ENCODE data around the gene SUB1.
"Not testable (repeated sequence)": the region's sequence is repeated elsewhere in the genome, so short reads cannot be mapped to it uniquely, and the experiment has no call there.

Gene SUB1

DNA sequence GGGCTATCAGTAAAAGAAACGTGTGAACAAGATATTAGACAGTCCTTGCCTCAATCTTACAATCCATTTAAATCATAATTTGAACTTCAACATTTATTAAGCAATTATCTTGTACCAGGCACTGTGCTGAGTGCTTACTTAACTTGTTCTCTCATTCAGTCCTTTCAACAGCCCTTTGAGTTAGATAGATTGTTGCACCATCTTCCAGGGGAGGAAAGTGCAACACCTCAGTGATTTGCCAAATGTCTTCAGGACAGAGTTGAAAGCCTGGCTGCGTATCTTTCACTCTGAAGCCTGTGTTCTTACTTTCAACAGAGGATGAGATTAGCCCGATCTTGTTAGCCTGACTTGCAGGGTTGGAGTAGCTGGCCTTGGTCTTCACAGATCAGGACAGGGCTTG is 34.2 kb upstream of the SUB1 start:
- Histone ChIP-seq H3K9me3 (ENCODE audit: control insufficient read depth in 2 of 2, low read length in 2 of 2) (peaks cover 0 to 2% of the 10 kb centered on the region in 2 donors), H3K9ac (ENCODE audit: low read depth in 1 of 2, low read length in 2 of 2) (no peak overlapping the region), H3K27ac (ENCODE audit: low read depth in 2 of 2, low read length in 2 of 2) (no peak overlapping the region), H3K4me3 (ENCODE audit: low read length in 2 of 2) (no peak overlapping the region), H3K27me3 (ENCODE audit: control insufficient read depth in 2 of 2, insufficient read depth in 2 of 2, low read length in 2 of 2) (no peaks in the 10 kb centered on the region), H3K4me1 (ENCODE audit: control insufficient read depth in 2 of 2, insufficient read depth in 2 of 2, low read length in 2 of 2) (no peaks in the 10 kb centered on the region), H3K36me3 (ENCODE audit: control insufficient read depth in 2 of 2, insufficient read depth in 2 of 2, low read length in 2 of 2) (no peaks in the 10 kb centered on the region)

DNA sequence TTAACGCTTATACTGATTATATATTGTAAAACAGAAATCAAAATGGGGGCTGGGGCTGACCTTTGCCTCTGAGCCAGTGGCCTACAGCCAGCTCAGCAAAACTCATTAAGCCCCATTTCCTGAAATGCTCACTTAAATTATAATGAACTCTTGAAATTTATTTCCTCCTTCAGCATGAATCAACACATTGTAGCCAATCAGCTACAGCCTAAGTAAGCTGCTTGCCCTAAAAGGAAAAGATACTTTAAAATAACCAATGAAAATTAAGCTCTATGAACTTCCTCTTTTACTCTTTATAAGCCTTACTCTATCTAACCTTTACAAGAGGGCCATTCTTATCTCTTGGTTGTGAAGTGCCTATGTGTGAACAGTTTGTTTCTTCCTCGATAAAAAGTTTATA is 33.5 kb upstream of the SUB1 start:
- H3K4me3 ChIP-seq (ENCODE audit: low read length in 2 of 2): no peak overlapping the region
- H3K27me3 ChIP-seq (ENCODE audit: control insufficient read depth in 2 of 2, insufficient read depth in 2 of 2, low read length in 2 of 2): no peaks in the 10 kb centered on the region
- no peaks in the 10 kb centered on the region for H3K36me3 ChIP-seq (ENCODE audit: control insufficient read depth in 2 of 2, insufficient read depth in 2 of 2, low read length in 2 of 2)
- H3K4me1 ChIP-seq (ENCODE audit: control insufficient read depth in 2 of 2, insufficient read depth in 2 of 2, low read length in 2 of 2): no peaks in the 10 kb centered on the region
- no peak overlapping the region for H3K27ac ChIP-seq (ENCODE audit: low read depth in 2 of 2, low read length in 2 of 2)
- peaks cover 0 to 2% of the 10 kb centered on the region in 2 donors for H3K9me3 ChIP-seq (ENCODE audit: control insufficient read depth in 2 of 2, low read length in 2 of 2)
- H3K9ac ChIP-seq (ENCODE audit: low read depth in 1 of 2, low read length in 2 of 2): no peak overlapping the region

DNA sequence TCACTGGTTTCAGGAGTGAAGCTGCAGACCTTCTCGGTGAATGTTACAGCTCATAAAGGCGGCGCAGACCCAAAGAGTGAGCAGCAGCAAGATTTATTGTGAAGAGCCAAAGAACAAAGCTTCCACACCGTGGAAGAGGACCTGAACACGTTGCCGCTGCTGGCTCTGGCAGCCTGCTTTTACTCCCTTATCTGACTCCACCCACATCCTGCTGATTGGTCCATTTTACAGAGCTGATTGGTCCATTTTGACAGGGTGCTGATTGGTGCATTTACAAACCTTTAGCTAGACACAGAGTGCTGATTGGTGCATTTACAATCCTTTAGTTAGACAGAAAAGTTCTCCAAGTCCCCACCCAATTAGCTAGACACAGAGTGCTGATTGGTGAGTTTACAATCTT is 32.9 kb upstream of the SUB1 start:
- not testable (repeated sequence) for H3K4me1 ChIP-seq (ENCODE audit: control insufficient read depth in 2 of 2, insufficient read depth in 2 of 2, low read length in 2 of 2); H3K27ac ChIP-seq (ENCODE audit: low read depth in 2 of 2, low read length in 2 of 2); H3K9me3 ChIP-seq (ENCODE audit: control insufficient read depth in 2 of 2, low read length in 2 of 2); H3K9ac ChIP-seq (ENCODE audit: low read depth in 1 of 2, low read length in 2 of 2); H3K4me3 ChIP-seq (ENCODE audit: low read length in 2 of 2); H3K36me3 ChIP-seq (ENCODE audit: control insufficient read depth in 2 of 2, insufficient read depth in 2 of 2, low read length in 2 of 2); H3K27me3 ChIP-seq (ENCODE audit: control insufficient read depth in 2 of 2, insufficient read depth in 2 of 2, low read length in 2 of 2)

DNA sequence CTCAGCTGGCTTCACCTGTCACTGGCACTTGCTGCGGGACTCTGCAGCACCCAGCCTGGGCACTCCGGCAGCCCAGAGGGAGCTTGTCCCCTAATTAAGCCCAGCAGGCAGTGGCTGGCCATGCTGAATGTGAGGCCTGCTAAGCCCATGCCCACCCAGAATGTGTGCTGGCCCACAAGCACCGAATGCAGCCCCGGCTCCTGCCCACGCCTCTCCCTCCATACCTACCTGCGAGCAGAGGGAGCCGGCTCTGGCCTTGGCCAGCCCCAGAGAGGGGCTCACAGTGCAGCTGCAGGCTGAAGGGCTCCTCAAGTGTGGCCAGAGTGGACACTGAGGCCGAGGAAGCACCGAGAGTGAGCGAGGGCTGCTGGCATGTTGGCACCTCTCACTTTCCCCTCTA is 32.4 kb upstream of the SUB1 start:
- H3K4me1 ChIP-seq (ENCODE audit: control insufficient read depth in 2 of 2, insufficient read depth in 2 of 2, low read length in 2 of 2): no peaks in the 10 kb centered on the region
- peaks cover 0 to 2% of the 10 kb centered on the region in 2 donors for H3K9me3 ChIP-seq (ENCODE audit: control insufficient read depth in 2 of 2, low read length in 2 of 2)
- no peaks in the 10 kb centered on the region for H3K36me3 ChIP-seq (ENCODE audit: control insufficient read depth in 2 of 2, insufficient read depth in 2 of 2, low read length in 2 of 2)
- H3K27me3 ChIP-seq (ENCODE audit: control insufficient read depth in 2 of 2, insufficient read depth in 2 of 2, low read length in 2 of 2): no peaks in the 10 kb centered on the region
- H3K4me3 ChIP-seq (ENCODE audit: low read length in 2 of 2): no peak overlapping the region
- no peak overlapping the region for H3K9ac ChIP-seq (ENCODE audit: low read depth in 1 of 2, low read length in 2 of 2)
- H3K27ac ChIP-seq (ENCODE audit: low read depth in 2 of 2, low read length in 2 of 2): no peak overlapping the region

DNA sequence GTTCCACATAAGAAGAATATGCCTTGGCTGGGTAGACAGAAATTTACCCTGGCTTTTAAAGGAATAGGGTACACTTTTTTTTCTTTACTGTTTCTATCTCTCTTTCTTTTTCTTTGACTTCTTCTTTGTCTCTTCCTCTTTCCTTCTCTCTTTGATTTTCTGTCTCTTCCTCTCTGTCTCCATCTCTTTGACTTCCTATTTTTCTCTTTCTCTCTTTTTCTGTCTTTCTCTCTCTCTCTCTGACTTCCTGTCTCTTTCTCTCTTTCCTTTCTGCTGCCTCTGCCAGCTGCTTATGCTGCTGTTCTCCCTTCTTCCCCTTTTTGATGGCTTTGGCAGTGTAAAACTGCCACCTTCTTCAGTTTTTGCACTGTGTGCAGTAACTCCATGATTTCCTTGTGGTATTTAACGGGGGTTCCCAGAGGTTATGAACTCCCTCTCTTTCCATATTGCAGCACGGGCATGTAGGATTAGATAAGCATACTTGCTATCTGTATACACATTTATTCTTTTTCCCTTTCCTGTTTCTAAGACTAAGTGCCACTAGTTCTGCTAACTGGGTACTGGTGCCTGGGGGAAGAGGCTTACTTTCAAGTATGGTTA is 31.1 kb upstream of the SUB1 start:
- not testable (repeated sequence) for H3K27ac ChIP-seq (ENCODE audit: low read depth in 2 of 2, low read length in 2 of 2); H3K9me3 ChIP-seq (ENCODE audit: control insufficient read depth in 2 of 2, low read length in 2 of 2); H3K4me1 ChIP-seq (ENCODE audit: control insufficient read depth in 2 of 2, insufficient read depth in 2 of 2, low read length in 2 of 2); H3K4me3 ChIP-seq (ENCODE audit: low read length in 2 of 2); H3K27me3 ChIP-seq (ENCODE audit: control insufficient read depth in 2 of 2, insufficient read depth in 2 of 2, low read length in 2 of 2); H3K36me3 ChIP-seq (ENCODE audit: control insufficient read depth in 2 of 2, insufficient read depth in 2 of 2, low read length in 2 of 2); H3K9ac ChIP-seq (ENCODE audit: low read depth in 1 of 2, low read length in 2 of 2)

DNA sequence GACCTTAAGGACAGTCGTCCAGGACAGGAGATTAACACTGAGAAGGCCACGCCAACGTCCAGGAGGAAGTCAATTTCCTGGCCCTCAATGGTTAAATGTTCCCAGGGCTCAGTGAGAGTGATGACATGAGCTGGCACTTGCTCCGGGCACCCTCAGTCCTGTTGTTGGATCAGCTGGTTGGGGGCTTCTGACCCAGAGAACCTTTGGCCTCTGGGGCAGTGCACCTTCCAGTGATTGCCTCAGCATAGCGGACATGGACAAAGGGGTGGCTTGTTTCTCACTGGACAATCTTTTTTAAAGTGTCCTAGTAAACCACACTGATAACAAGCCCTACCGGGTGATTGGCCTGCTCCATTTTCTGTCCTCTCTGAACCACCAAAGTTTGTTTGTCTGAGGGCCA is 28.8 kb upstream of the SUB1 start:
- H3K36me3 ChIP-seq (ENCODE audit: control insufficient read depth in 2 of 2, insufficient read depth in 2 of 2, low read length in 2 of 2); H3K4me1 ChIP-seq (ENCODE audit: control insufficient read depth in 2 of 2, insufficient read depth in 2 of 2, low read length in 2 of 2); H3K27me3 ChIP-seq (ENCODE audit: control insufficient read depth in 2 of 2, insufficient read depth in 2 of 2, low read length in 2 of 2); H3K27ac ChIP-seq (ENCODE audit: low read depth in 2 of 2, low read length in 2 of 2); H3K9ac ChIP-seq (ENCODE audit: low read depth in 1 of 2, low read length in 2 of 2); H3K9me3 ChIP-seq (ENCODE audit: control insufficient read depth in 2 of 2, low read length in 2 of 2); H3K4me3 ChIP-seq (ENCODE audit: low read length in 2 of 2): not testable (repeated sequence)

DNA sequence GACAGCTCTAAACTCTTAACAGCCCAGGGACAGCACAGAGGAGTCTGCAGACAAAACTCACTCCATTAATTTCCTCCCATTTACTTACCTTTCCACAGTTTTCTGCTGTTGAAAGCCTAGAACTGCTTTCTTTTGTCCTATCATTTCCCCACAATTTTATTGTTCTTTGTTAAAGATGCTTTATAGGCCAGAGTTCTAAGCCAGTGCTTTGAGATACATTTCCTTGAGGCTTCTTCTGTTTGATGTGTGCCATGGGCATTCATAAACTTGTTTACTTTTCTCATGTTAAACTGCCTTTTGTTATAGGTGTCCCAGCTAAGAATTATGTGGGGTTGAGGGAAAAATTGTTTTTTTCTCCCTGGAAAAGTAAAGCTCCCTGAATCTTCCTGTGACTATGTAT is 25.9 kb upstream of the SUB1 start:
- Histone ChIP-seq H3K9ac (ENCODE audit: low read depth in 1 of 2, low read length in 2 of 2) (no peak overlapping the region), H3K27me3 (ENCODE audit: control insufficient read depth in 2 of 2, insufficient read depth in 2 of 2, low read length in 2 of 2) (no peaks in the 10 kb centered on the region), H3K36me3 (ENCODE audit: control insufficient read depth in 2 of 2, insufficient read depth in 2 of 2, low read length in 2 of 2) (no peaks in the 10 kb centered on the region), H3K4me1 (ENCODE audit: control insufficient read depth in 2 of 2, insufficient read depth in 2 of 2, low read length in 2 of 2) (peaks cover 0 to 4% of the 10 kb centered on the region in 2 donors), H3K4me3 (ENCODE audit: low read length in 2 of 2) (no peak overlapping the region), H3K27ac (ENCODE audit: low read depth in 2 of 2, low read length in 2 of 2) (no peak overlapping the region), H3K9me3 (ENCODE audit: control insufficient read depth in 2 of 2, low read length in 2 of 2) (no peaks in the 10 kb centered on the region)

DNA sequence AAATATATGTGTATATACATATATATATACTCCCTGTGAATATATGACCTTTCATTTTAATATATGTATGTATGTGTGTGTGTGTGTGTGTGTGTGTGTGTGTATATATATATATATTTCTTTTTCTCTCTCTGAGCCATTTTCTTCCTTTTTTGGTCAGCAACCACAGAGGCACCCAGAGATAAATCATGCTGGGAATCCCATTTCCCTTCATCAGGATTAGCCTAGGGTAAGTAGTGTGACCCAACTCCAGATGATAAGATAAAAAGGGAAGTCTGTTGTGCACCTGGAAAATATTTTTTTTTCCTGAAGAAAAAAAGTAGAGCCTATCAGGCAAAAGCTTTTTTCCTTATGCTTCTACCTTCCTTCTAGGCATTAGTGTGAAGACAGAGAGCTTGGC is 25.4 kb upstream of the SUB1 start:
- Histone ChIP-seq H3K4me3 (ENCODE audit: low read length in 2 of 2) (no peak overlapping the region), H3K9me3 (ENCODE audit: control insufficient read depth in 2 of 2, low read length in 2 of 2) (no peaks in the 10 kb centered on the region), H3K9ac (ENCODE audit: low read depth in 1 of 2, low read length in 2 of 2) (no peak overlapping the region), H3K4me1 (ENCODE audit: control insufficient read depth in 2 of 2, insufficient read depth in 2 of 2, low read length in 2 of 2) (peaks cover 0 to 4% of the 10 kb centered on the region in 2 donors), H3K27ac (ENCODE audit: low read depth in 2 of 2, low read length in 2 of 2) (no peak overlapping the region), H3K27me3 (ENCODE audit: control insufficient read depth in 2 of 2, insufficient read depth in 2 of 2, low read length in 2 of 2) (no peaks in the 10 kb centered on the region), H3K36me3 (ENCODE audit: control insufficient read depth in 2 of 2, insufficient read depth in 2 of 2, low read length in 2 of 2) (no peaks in the 10 kb centered on the region)

DNA sequence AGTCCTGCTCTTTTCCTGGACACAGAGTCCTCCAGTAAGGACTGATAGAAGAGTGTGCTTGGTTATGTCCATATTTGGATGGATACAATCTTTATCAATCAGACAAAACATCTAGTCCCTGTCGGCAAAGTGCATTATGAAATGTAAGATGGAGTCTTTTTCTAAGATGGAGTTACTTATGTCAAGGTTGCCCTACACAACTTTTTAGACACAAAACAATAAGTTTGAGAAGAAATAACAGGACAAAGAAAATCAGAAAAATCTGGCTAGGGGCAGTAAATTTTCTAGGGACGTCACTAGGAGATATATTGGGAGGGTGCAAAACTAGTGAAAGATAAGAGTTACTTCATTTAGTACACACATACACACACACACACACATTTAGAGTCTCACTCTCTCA is 23.3 kb upstream of the SUB1 start:
- Histone ChIP-seq H3K36me3 (ENCODE audit: control insufficient read depth in 2 of 2, insufficient read depth in 2 of 2, low read length in 2 of 2) (no peaks in the 10 kb centered on the region), H3K4me1 (ENCODE audit: control insufficient read depth in 2 of 2, insufficient read depth in 2 of 2, low read length in 2 of 2) (peaks cover 0 to 4% of the 10 kb centered on the region in 2 donors), H3K27me3 (ENCODE audit: control insufficient read depth in 2 of 2, insufficient read depth in 2 of 2, low read length in 2 of 2) (no peaks in the 10 kb centered on the region), H3K9me3 (ENCODE audit: control insufficient read depth in 2 of 2, low read length in 2 of 2) (no peaks in the 10 kb centered on the region), H3K9ac (ENCODE audit: low read depth in 1 of 2, low read length in 2 of 2) (no peak overlapping the region), H3K4me3 (ENCODE audit: low read length in 2 of 2) (no peak overlapping the region), H3K27ac (ENCODE audit: low read depth in 2 of 2, low read length in 2 of 2) (no peak overlapping the region)

DNA sequence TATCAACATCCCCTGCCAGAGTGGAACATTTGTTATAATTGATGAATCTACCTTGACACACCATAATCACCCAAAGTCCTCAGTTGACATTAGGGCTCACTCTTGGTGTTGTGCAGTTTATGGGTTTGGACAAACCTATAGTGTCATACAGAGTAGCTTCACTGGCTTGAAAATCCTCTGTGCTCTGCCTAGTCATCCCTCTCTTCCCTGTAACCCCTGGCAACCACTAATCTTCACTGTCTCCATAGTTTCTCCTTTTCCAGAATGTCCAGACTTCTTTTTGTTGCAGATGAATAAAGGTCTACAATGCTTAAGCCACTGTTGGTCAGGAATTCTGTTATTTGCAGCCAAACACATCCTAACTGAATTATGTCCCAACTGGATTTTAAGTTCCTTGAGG is 22.5 kb upstream of the SUB1 start:
- Histone ChIP-seq H3K9me3 (ENCODE audit: control insufficient read depth in 2 of 2, low read length in 2 of 2) (no peaks in the 10 kb centered on the region), H3K36me3 (ENCODE audit: control insufficient read depth in 2 of 2, insufficient read depth in 2 of 2, low read length in 2 of 2) (no peaks in the 10 kb centered on the region), H3K9ac (ENCODE audit: low read depth in 1 of 2, low read length in 2 of 2) (no peak overlapping the region), H3K4me3 (ENCODE audit: low read length in 2 of 2) (no peak overlapping the region), H3K27ac (ENCODE audit: low read depth in 2 of 2, low read length in 2 of 2) (no peak overlapping the region), H3K4me1 (ENCODE audit: control insufficient read depth in 2 of 2, insufficient read depth in 2 of 2, low read length in 2 of 2) (peaks cover 0 to 4% of the 10 kb centered on the region in 2 donors), H3K27me3 (ENCODE audit: control insufficient read depth in 2 of 2, insufficient read depth in 2 of 2, low read length in 2 of 2) (no peaks in the 10 kb centered on the region)

DNA sequence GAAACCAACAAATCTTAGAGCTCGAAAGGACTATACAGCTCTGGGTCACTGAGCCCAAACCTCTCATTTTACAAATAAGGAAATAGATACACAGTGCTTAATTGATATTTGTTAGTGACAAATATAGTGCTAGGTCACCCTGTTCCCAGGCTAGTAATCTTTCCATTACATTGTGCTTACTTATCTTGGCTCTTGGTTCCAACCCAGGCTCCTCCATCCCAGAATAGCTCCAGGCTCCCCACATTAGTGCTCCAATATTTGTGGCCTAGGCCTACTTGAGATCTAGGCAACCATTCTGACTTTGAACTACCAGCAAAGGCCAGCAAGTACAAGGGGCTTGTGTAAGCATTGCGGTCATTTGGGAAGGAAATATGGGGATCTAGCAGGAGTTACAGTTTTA is 21.7 kb upstream of the SUB1 start:
- no peaks in the 10 kb centered on the region for H3K9me3 ChIP-seq (ENCODE audit: control insufficient read depth in 2 of 2, low read length in 2 of 2)
- H3K36me3 ChIP-seq (ENCODE audit: control insufficient read depth in 2 of 2, insufficient read depth in 2 of 2, low read length in 2 of 2): no peaks in the 10 kb centered on the region
- H3K4me3 ChIP-seq (ENCODE audit: low read length in 2 of 2): no peak overlapping the region
- H3K27me3 ChIP-seq (ENCODE audit: control insufficient read depth in 2 of 2, insufficient read depth in 2 of 2, low read length in 2 of 2): no peaks in the 10 kb centered on the region
- no peak overlapping the region for H3K9ac ChIP-seq (ENCODE audit: low read depth in 1 of 2, low read length in 2 of 2)
- H3K27ac ChIP-seq (ENCODE audit: low read depth in 2 of 2, low read length in 2 of 2): no peak overlapping the region
- peaks cover 0 to 4% of the 10 kb centered on the region in 2 donors for H3K4me1 ChIP-seq (ENCODE audit: control insufficient read depth in 2 of 2, insufficient read depth in 2 of 2, low read length in 2 of 2)

All from mucosa of rectum (tissue), 2 donors.